Fibroblast of skin of left quadriceps (primary cell): Measurements from ENCODE around the gene TUBGCP5.
"Not testable (repeated sequence)": the region's sequence is repeated elsewhere in the genome, so short reads cannot be mapped to it uniquely, and the experiment has no call there.

Experiments
- DNase-seq, 2 experiments: peaks; one replicate each; pipeline ENCODE4 v3.0.0-alpha.2; 2013; ENCODE audit warnings: low read depth in 2 of 2

The TUBGCP5 gene

DNA sequence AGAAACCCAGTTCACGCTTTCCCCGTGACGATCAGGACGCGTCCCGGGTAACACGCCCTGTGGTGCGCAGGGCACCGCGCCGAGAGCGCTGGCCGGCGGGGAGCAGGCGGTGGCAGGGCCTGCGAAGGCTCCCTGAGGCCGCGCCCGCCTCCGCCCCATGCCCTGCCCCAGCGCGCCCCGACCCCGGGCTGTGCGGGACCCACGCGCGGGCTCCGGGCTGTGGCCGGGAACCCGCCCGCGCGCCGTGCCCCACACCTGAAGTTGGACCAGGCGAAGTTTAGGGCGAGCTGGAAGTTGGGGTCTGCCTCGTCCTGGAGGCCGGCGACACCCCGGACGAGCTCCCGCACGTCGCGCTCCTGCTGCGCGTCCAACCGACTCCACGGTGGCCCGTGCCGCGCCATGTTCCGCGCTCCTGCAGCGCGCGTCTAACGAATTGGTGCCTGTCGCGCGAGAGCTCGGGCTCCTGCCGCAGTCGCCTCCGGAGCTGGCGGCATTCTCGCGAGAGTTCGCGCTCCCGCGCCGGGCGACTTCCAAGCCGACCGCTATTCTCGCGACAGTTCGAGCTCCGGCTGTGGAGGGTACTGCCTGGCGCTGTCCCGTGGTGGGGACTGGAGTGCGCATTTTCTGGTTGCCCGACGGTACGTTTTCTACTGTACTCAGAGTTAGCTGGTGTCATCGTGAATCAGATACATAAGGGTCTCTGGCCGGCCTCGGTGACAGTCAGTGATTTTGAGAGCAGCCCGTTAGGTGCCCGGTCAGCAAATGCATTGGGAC is at the start of gene TUBGCP5:
Gene TUBGCP5, minus strand, starts transcription at position 427 of the 774 bp plus-strand sequence. Its CDS starts 26 bp downstream, at position 401.
- DNase-seq, result peak; percentile 95 to 96

DNA sequence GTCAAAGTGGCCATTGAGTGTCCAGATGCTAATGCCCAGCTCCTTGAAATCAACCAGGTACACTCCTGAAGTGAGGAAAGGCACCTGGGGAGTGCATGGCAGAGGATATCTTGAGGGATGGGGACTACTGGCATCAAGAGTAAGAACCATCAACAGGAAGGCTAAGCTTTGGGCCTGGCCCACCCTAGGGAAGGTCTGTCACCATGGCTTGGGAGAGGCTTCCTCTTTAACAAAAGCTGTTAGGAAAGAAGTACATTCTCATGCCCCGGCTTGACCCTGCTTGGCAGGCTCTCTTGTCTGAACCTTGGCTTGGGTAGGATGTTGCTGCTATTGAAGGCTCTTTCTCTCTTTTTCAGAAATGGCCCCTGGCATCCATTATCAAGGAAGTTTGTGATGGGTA is 43.7 kb upstream of the TUBGCP5 start:
- DNase-seq, result no peak

GRCh38 chr15:23081996-23082737 is 42.8 kb upstream of the TUBGCP5 start:
- DNase-seq, result not testable (repeated sequence)

GRCh38 chr15:23081271-23081670 is 41.9 kb upstream of the TUBGCP5 start:
- DNase-seq, result no peak

DNA sequence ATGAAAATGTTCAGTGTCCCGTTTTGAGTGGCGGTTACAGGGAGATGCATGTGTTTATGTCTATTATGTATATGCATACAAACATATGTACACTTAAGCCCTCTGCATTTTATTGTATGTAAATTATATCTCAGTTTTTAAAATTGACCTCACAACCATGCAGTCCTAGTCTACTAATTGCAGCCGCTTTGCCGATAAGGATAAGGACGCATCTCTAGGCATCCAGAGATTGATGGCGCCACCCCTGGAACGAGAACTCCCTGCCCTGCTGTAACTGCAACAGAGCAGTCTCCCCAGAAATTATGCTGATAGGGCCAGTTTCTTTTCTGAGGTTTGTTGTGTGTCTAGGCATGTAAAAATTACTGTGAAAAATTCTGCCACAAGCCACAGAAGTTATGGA is 40.4 kb upstream of the TUBGCP5 start:
- DNase-seq, result no peak

GRCh38 chr15:23075927-23076326 is 36.6 kb upstream of the TUBGCP5 start:
- DNase-seq, result no peak

DNA sequence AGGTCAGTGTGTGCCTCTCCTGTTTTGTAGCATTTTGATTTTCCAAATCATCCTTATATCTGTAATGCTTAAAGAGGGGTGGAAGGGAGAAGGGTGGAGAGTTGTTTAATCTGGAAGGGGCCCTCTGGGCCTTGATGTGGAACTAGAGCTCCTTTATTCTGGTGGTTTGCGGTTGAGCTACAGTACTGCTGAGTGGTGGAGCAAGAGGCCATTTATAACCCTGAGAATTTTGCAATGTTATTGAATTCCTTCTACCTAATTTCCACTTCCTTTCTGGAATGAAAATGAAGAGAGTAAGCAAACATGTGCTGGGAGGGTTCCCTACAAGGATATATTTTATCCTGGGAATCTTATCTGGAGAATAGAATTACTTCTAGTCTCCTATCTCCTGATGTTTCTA is 35.3 kb upstream of the TUBGCP5 start:
- DNase-seq, result no peak

- no peak for DNase-seq
Measured at GRCh38 chr15:23073890-23074646, 34.7 kb upstream of the TUBGCP5 start.

- no peak for DNase-seq
Measured at GRCh38 chr15:23072633-23073032, 33.3 kb upstream of the TUBGCP5 start.

- DNase-seq, result no peak
Measured at GRCh38 chr15:23069496-23070166, 30.3 kb upstream of the TUBGCP5 start.

DNA sequence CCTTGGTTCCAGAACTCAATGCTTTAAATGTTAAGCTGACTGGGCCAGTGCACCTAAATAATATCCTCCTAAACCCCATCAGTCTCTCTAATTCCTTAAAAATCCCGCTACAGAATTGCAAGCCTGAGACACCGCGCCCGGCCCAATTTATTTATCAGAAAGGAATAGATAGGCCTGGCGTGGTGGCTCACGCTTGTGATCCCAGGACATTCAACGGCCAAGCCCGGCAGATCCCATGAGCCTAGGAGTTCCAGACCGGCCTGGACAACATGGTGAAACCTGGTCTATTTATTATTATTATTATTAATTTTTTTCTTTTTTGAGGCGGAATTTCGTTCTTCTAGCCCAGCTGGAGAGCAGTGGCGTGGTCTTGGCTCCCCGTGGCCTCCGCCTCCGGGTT is 28.0 kb upstream of the TUBGCP5 start:
- DNase-seq, result no peak

GRCh38 chr15:23065836-23066235 is 26.5 kb upstream of the TUBGCP5 start:
- DNase-seq, result no peak

- no peak for DNase-seq
Measured at GRCh38 chr15:23064156-23064555, 24.8 kb upstream of the TUBGCP5 start.

DNA sequence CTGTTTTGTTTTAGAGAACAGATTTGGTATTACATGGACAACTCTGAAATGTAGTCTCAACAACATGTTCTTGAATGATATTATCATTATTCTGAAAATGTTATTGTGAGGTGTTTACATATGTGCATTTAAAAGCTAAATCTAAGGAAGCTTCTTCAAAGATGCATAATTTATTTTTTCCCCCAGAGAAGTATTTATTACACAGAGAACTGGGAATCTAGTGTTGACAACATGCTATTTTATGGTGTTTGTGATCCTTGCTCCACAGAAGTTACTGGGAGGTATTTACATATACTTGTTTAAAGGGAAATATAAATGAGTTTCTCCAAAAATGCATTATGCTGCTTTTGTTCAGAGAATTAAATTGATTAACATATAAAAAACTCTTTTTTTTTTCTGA is 18.3 kb upstream of the TUBGCP5 start:
- DNase-seq, result no peak

DNA sequence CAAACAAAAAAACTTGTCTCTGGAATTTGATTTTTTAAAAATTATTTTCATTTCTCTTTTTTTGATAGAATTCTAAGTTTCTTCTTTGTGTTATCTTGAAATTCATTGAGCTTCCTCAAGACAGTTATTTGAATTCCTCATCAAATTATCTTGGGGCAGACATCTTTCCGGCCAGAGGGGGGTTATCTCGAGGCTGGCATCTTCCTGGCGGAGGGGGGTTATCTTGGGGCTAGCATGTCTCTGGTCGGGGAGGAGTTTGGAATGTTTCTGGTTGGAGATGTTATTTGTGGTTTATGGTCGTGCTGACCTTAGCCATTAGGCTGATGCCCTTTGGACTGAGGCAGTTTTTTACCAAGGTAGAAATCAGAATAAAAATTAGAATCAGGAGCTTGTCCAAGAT is 15.9 kb upstream of the TUBGCP5 start:
- no peak for DNase-seq

- DNase-seq, result no peak
Measured at GRCh38 chr15:23052522-23052921, 13.2 kb upstream of the TUBGCP5 start.

GRCh38 chr15:23050708-23051107 is 11.3 kb upstream of the TUBGCP5 start:
- no peak for DNase-seq

GRCh38 chr15:23049984-23050628 is 10.7 kb upstream of the TUBGCP5 start:
- DNase-seq, result no peak

DNA sequence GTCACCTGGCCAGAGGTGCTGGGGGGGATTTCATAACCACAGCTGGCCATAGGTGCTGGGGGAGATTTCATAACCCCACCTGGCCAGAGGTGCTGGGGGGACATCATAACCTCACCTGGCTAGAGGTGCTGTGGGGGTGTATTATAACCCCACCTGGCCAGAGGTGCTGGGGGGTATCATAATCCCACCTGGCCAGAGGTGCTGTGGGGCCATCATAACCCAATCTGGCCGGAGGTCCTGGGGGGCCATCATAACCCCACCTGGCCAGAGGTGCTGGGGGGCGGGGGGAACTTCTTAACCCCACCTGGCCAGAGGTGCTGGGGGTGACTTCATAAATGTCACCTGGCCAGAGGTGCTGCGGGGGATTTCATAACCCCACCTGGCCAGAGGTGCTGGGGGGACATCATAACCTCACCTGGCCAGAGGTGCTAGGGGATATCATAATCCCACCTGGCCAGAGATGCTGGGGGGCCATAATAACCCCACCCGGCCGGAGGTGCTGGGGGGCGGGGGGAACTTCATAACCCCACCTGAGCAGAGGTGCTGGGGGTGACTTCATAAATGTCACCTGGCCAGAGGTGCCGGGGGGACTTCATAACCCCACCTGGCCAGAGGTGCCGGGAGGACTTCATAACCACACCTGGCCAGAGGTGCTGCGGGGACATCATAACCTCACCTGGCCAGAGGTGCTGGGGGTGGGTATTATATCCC is 9.4 kb upstream of the TUBGCP5 start:
- DNase-seq, result not testable (repeated sequence)

- DNase-seq, result not testable (repeated sequence)
Measured at GRCh38 chr15:23043987-23044386, 4.6 kb upstream of the TUBGCP5 start.

DNA sequence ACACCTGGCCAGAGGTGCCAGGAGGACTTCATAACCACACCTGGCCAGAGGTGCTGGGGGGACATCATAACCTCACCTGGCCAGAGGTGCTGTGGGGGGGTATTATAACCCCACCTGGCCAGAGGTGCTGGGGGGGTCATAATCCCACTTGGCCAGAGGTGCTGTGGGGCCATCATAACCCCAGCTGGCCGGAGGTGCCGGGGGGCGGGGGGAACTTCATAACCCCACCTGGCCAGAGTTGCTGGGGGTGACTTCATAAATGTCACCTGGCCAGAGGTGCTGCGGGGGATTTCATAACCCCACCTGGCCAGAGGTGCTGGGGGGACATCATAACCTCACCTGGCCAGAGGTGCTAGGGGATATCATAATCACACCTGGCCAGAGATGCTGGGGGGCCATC is 4.2 kb upstream of the TUBGCP5 start:
- DNase-seq, result not testable (repeated sequence)
